Esophagus squamous epithelium (tissue), 5 donors: ENCODE results near the gene KANSL2. TPM values are rescaled to one million over a fixed set of nuclear protein-coding genes. Genes with fewer than 3 reads are reported as not detected.
"Not testable (repeated sequence)": the region's sequence is repeated elsewhere in the genome, so short reads cannot be mapped to it uniquely, and the experiment has no call there.

Source experiments
- DNase-seq: peaks from one replicate; lab custom pipeline; 2025; lab: John Stamatoyannopoulos, UW
- H3K27ac ChIP-seq, 4 donors: fragments of 200-600 bp; sonication (generic); one replicate each; pipeline ENCODE4 v1.5.1; 2016 to 2019; ENCODE audit warnings: mild to moderate bottlenecking in 1 of 4
- H3K27me3 ChIP-seq, 4 donors: fragments of 200-600 bp; sonication (generic); 1 replicate in 3 of 4; 2 replicates in 1 of 4; pipeline versions ENCODE4 v1.5.1 to v1.6.0; 2017 to 2021; ENCODE audit warnings: antibody characterized with exemption in 1 of 4
- H3K36me3 ChIP-seq, 3 donors: fragments of 200-600 bp; sonication (generic); one replicate each; pipeline ENCODE4 v1.5.1; 2016 to 2019
- H3K4me1 ChIP-seq, 3 donors: fragments of 200-600 bp; sonication (generic); one replicate each; pipeline ENCODE4 v1.5.1; 2017 to 2019
- H3K4me3 ChIP-seq, 4 donors: fragments of 200-600 bp; sonication (generic); 1 replicate in 3 of 4; 2 replicates in 1 of 4; pipeline ENCODE4 v1.5.1; 2016 to 2019; ENCODE audit warnings: mild to moderate bottlenecking in 2 of 4, moderate library complexity in 1 of 4
- H3K9me3 ChIP-seq, 3 donors: fragments of 200-600 bp; sonication (generic); one replicate each; pipeline ENCODE4 v1.5.1; 2016 to 2019
- POLR2A ChIP-seq, 4 donors: fragments of 450-650 bp; IDR thresholded peaks; one replicate each; pipeline ENCODE4 v1.6.1; 2017; ENCODE audit warnings: antibody characterized with exemption in 4 of 4, mild to moderate bottlenecking in 4 of 4, moderate library complexity in 3 of 4
- WGBS, 2 donors: methylation state at CpG; one replicate each; pipeline ENCODE4 v1.1.5; 2018; 5-methylcytosine and 5-hydroxymethylcytosine counted together
- intact Hi-C: fragments of 100-400 bp; cut with DNase I; formaldehyde crosslinking; loops from one replicate; pipeline ENCODE4 v1.15.0; 2022
- total RNA-seq, 4 donors: library from RNA; depleted of rRNA; stranded (reverse); fragments of >200 nt; gene quantifications; one replicate each; pipeline ENCODE4 v1.1.0, GENCODE V29; 2016
- TF ChIP-seq, protein P1 (sequence below), 6 experiments: fragments of 450-650 bp in 4 of 6; fragments of 200-600 bp in 2 of 6; sonication (generic) in 2 of 6; IDR thresholded peaks; one replicate each; pipeline ENCODE4 v1.5.1; 2016 to 2019; ENCODE audit warnings: antibody characterized with exemption in 6 of 6, mild to moderate bottlenecking in 4 of 6, moderate library complexity in 4 of 6
- donor health status: DM: yes; HTN: yes; CAD: no.

KANSL2 gene
- total RNA-seq, 4 donors from 2014 or later, result 23.9 to 46.0 (median 33.3) TPM

DNA sequence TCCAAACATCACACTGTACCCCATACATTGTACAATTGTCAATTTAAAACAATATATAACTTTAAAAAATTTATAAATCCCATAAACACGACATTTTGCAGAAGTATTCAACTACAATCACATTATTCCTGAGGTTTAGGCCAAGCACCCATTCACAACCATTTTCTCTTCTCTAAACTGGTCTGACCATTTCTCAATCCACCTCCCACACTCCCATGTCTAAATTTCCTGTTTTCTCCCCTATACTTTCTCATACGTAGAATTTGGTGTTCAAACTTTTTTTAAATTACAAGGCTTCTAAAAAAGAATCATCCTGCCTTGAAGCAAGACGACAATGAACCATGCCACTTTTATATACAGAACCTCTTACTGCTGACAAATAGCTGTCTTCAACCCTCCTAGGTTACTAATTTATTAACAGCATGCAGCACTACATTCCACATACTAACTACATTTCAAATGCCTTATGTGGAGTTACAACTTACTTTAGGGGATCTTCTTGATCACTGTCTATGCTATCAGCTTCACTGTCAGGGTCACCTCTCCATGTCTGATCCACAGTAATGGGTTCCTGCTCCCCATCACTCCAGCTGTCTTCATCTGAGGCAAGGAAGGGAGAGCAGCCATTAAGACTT is 3.4 kb downstream of the KANSL2 start:
- TF ChIP-seq, protein P1, sequence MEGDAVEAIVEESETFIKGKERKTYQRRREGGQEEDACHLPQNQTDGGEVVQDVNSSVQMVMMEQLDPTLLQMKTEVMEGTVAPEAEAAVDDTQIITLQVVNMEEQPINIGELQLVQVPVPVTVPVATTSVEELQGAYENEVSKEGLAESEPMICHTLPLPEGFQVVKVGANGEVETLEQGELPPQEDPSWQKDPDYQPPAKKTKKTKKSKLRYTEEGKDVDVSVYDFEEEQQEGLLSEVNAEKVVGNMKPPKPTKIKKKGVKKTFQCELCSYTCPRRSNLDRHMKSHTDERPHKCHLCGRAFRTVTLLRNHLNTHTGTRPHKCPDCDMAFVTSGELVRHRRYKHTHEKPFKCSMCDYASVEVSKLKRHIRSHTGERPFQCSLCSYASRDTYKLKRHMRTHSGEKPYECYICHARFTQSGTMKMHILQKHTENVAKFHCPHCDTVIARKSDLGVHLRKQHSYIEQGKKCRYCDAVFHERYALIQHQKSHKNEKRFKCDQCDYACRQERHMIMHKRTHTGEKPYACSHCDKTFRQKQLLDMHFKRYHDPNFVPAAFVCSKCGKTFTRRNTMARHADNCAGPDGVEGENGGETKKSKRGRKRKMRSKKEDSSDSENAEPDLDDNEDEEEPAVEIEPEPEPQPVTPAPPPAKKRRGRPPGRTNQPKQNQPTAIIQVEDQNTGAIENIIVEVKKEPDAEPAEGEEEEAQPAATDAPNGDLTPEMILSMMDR (IDR thresholded peaks at IDR 0.05), result no peak
- no peak for TF ChIP-seq POLR2A (IDR thresholded peaks at IDR 0.05)
- Histone ChIP-seq H3K9me3 (no peaks in the 10 kb centered on the region), H3K27me3 (no peaks in the 10 kb centered on the region), H3K36me3 (peaks cover 4 to 66% (median 10%) of the 10 kb centered on the region in 3 donors), H3K4me3 (no peak overlapping the region), H3K4me1 (peaks cover 18 to 82% (median 41%) of the 10 kb centered on the region in 3 donors), H3K27ac (no peak overlapping the region)
- WGBS, 2 donors, result 36 to 42% methylated on average over 3 of the region's 3 CpGs
- DNase-seq, result no peak
- intact Hi-C loops, result no loop called here

DNA sequence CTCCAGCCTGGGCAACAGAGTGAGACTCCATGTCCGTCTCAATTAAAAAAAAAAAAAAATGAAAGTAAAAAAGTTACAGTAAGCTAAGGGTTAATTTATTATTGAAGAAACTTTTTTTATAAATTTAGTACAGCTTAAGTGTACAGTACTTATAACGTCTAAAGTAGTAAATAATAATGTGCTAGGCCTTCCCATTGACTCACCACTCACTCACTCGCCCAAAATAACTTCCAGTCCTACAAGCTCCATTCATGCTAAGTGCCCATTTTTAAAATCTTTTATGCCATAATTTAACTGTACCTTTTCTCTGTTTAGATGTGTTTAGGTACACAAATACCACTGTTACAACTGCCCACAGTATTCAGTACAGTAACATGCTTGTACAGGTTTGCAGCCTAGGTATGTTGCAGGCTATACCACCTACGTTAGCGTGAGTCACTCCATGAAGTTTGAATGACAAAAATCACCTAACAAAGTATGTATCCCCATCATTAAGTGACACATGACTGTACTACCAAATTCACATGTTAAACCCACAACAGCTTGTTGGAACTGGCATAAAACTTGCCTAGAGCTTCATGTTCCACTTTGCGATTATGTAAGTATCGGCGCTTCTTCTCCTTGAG is 10.7 kb downstream of the KANSL2 start:
- peaks cover 0 to 54% (median 0%) of the 10 kb centered on the region in 3 donors for H3K4me1 ChIP-seq
- WGBS, 2 donors, result 43 to 58% methylated on average over 8 of the region's 8 CpGs
- no peak for TF ChIP-seq POLR2A (IDR thresholded peaks at IDR 0.05)
- TF ChIP-seq, protein P1 (IDR thresholded peaks at IDR 0.05), result no peak
- intact Hi-C loops, result no loop called here
- no peak overlapping the region for H3K4me3 ChIP-seq
- H3K27me3 ChIP-seq, result no peaks in the 10 kb centered on the region
- peaks cover 17 to 99% (median 46%) of the 10 kb centered on the region in 3 donors for H3K36me3 ChIP-seq
- peak overlapping the region in 1 of 4 donors; percentile 12 for H3K27ac ChIP-seq
- H3K9me3 ChIP-seq, result no peaks in the 10 kb centered on the region
- DNase-seq, result no peak

DNA sequence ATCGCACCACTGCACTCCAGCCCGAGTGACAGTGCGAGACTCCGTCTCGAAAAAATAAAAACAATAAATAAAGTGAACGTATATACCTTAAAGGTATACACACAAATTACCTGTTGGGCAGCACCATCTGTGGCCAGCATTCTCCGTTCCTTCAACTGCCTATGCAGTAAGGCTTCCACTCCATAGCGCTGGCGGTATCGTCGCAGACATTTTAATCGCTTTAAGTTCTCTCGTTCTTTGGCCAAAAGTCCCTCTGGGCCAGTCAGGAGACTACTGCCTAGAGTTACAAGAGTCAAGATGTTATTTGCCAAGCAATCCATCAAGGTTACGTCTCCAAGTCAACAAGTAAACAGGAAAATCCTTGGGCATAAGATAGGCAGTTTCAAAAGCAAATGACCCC is 13.0 kb downstream of the KANSL2 start:
- intact Hi-C loops, result no loop called here
- DNase-seq, result no peak
- H3K27ac ChIP-seq, result no peak overlapping the region
- H3K36me3 ChIP-seq, result peaks cover 14 to 99% (median 67%) of the 10 kb centered on the region in 3 donors
- WGBS, 2 donors, result 91 to 93% methylated on average over 14 of the region's 14 CpGs
- H3K4me3 ChIP-seq, result no peak overlapping the region
- TF ChIP-seq POLR2A (IDR thresholded peaks at IDR 0.05), result no peak
- TF ChIP-seq, protein P1 (IDR thresholded peaks at IDR 0.05), result no peak
- no peaks in the 10 kb centered on the region for H3K27me3 ChIP-seq
- peaks cover 0 to 33% (median 0%) of the 10 kb centered on the region in 3 donors for H3K4me1 ChIP-seq
- H3K9me3 ChIP-seq, result no peaks in the 10 kb centered on the region

GRCh38 chr12:48659863-48660262 is 22.2 kb downstream of the KANSL2 start:
- Histone ChIP-seq H3K9me3 (no peaks in the 10 kb centered on the region), H3K36me3 (peaks cover under 1 to 99% (median 34%) of the 10 kb centered on the region in 3 donors), H3K27me3 (no peaks in the 10 kb centered on the region), H3K4me1 (peaks cover 0 to 6% (median 0%) of the 10 kb centered on the region in 3 donors), H3K4me3 (no peak overlapping the region), H3K27ac (no peak overlapping the region)
- WGBS, 2 donors, result 93 to 96% methylated on average over 4 of the region's 4 CpGs
- DNase-seq, result no peak
- TF ChIP-seq POLR2A (IDR thresholded peaks at IDR 0.05), result no peak
- TF ChIP-seq, protein P1 (IDR thresholded peaks at IDR 0.05), result no peak
- intact Hi-C loops, result no loop called here

GRCh38 chr12:48651681-48652080 is 30.4 kb downstream of the KANSL2 start:
- Histone ChIP-seq H3K27me3 (no peaks in the 10 kb centered on the region), H3K27ac (no peak overlapping the region), H3K9me3 (no peaks in the 10 kb centered on the region), H3K36me3 (peaks cover 9 to 84% (median 21%) of the 10 kb centered on the region in 3 donors), H3K4me1 (peaks cover 0 to 3% (median 0%) of the 10 kb centered on the region in 3 donors), H3K4me3 (no peak overlapping the region)
- intact Hi-C loops, result no loop called here
- no peak for DNase-seq
- no peak for TF ChIP-seq POLR2A (IDR thresholded peaks at IDR 0.05)
- TF ChIP-seq, protein P1 (IDR thresholded peaks at IDR 0.05), result no peak
- WGBS, 2 donors, result 60 to 68% methylated on average over 4 of the region's 4 CpGs

- H3K27ac ChIP-seq, H3K27me3 ChIP-seq, intact Hi-C loops, H3K4me1 ChIP-seq, H3K4me3 ChIP-seq, H3K9me3 ChIP-seq, DNase-seq: not testable (repeated sequence)
- 89 to 98% methylated on average over 8 of the region's 8 CpGs for WGBS, 2 donors
- peaks cover 0 to 50% (median 0%) of the 10 kb centered on the region in 3 donors for H3K36me3 ChIP-seq
These were observed 36.7 kb downstream of the KANSL2 start for GRCh38 chr12:48645354-48645753.
